Parathyroid adenoma (tissue), 2 donors: Measurements from ENCODE around the gene CSTB.

Experiments used
- H2AFZ ChIP-seq: fragments of 300-600 bp; sonication (generic); one replicate; pipeline ENCODE4 v1.7.0; 2017; ENCODE audit warnings: antibody characterized with exemption, mild to moderate bottlenecking
- H3K27ac ChIP-seq: fragments of 300-600 bp; sonication (generic); one replicate; pipeline ENCODE4 v1.7.0; 2017
- H3K27me3 ChIP-seq: fragments of 300-600 bp; sonication (generic); one replicate; pipeline ENCODE4 v1.7.0; 2017; ENCODE audit warnings: low read length; ENCODE audit not compliant: control insufficient read depth, insufficient read depth
- H3K36me3 ChIP-seq: fragments of 300-600 bp; sonication (generic); one replicate; pipeline ENCODE4 v1.7.0; 2017; ENCODE audit warnings: low read length; ENCODE audit not compliant: control insufficient read depth, insufficient read depth
- H3K4me1 ChIP-seq: fragments of 300-600 bp; sonication (generic); one replicate; pipeline ENCODE4 v1.7.0; 2017; ENCODE audit warnings: control low read depth
- H3K4me2 ChIP-seq: fragments of 300-600 bp; sonication (generic); one replicate; pipeline ENCODE4 v1.7.0; 2017; ENCODE audit warnings: low read length
- H3K4me3 ChIP-seq: fragments of 300-600 bp; sonication (generic); one replicate; pipeline ENCODE4 v1.7.0; 2017; ENCODE audit warnings: low read depth, low read length
- H3K79me2 ChIP-seq: fragments of 300-600 bp; sonication (generic); one replicate; pipeline ENCODE4 v1.7.0; 2017; ENCODE audit warnings: control low read depth
- H3K9ac ChIP-seq: fragments of 300-600 bp; sonication (generic); one replicate; pipeline ENCODE4 v1.7.0; 2017; ENCODE audit warnings: mild to moderate bottlenecking
- H3K9me3 ChIP-seq: fragments of 300-600 bp; sonication (generic); one replicate; pipeline ENCODE4 v1.7.0; 2017; ENCODE audit warnings: low read length; ENCODE audit not compliant: control insufficient read depth
- TF ChIP-seq, protein P1 (sequence below): fragments of 300-600 bp; sonication (generic); IDR thresholded peaks from one replicate; pipeline ENCODE4 v1.7.0; 2017; ENCODE audit warnings: antibody characterized with exemption, mild to moderate bottlenecking
- donor health status: primary hyperparathyroidism.

The CSTB gene

DNA sequence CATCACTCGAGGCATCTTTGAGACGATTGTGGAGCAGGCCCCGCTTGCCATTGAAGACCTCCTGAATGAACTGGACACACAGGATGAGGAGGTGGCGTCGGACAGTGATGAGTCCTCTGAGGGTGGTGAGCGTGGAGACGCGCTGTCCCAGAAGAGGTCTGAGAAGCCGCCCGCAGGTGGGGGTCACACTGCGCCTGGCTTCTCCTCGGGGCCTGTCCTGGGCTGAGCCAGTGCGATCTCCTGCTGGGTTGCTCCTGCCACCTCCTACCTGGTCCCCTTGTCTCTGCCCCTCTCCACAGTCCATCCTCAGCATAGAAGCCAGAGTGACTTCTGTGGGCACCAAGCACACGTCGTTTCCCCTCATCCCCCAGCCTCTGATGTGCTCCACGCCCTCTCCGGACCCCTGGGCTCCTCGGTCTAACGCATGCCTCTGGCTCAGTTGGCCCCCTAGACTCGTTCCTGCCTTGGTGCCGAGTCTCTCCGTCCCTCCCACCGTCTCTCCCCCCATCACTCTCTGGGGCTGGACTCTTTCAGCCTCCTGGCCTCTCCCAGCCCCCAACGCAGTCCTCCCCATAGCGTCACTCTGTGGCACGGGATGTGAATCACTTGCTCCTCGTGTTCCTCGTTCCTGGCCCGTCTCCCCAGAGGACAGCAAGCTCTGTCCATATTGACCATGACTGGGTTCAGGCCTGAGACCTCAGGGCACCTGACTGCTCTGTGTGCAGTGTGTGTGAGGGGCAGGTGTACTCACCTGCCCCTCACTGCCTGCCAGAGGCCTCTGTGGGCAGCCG, 22.0 kb upstream of the CSTB start:
- Histone ChIP-seq H3K9ac (no peak overlapping the region), H3K79me2 (no peaks in the 10 kb centered on the region), H3K9me3 (no peaks in the 10 kb centered on the region), H3K27ac (no peak overlapping the region), H3K4me3 (no peak overlapping the region), H3K4me2 (no peak overlapping the region), H3K4me1 (no peaks in the 10 kb centered on the region), H3K27me3 (no peaks in the 10 kb centered on the region), H2AFZ (no peak overlapping the region), H3K36me3 (no peaks in the 10 kb centered on the region)
- TF ChIP-seq, protein P1, sequence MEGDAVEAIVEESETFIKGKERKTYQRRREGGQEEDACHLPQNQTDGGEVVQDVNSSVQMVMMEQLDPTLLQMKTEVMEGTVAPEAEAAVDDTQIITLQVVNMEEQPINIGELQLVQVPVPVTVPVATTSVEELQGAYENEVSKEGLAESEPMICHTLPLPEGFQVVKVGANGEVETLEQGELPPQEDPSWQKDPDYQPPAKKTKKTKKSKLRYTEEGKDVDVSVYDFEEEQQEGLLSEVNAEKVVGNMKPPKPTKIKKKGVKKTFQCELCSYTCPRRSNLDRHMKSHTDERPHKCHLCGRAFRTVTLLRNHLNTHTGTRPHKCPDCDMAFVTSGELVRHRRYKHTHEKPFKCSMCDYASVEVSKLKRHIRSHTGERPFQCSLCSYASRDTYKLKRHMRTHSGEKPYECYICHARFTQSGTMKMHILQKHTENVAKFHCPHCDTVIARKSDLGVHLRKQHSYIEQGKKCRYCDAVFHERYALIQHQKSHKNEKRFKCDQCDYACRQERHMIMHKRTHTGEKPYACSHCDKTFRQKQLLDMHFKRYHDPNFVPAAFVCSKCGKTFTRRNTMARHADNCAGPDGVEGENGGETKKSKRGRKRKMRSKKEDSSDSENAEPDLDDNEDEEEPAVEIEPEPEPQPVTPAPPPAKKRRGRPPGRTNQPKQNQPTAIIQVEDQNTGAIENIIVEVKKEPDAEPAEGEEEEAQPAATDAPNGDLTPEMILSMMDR = no peak

DNA sequence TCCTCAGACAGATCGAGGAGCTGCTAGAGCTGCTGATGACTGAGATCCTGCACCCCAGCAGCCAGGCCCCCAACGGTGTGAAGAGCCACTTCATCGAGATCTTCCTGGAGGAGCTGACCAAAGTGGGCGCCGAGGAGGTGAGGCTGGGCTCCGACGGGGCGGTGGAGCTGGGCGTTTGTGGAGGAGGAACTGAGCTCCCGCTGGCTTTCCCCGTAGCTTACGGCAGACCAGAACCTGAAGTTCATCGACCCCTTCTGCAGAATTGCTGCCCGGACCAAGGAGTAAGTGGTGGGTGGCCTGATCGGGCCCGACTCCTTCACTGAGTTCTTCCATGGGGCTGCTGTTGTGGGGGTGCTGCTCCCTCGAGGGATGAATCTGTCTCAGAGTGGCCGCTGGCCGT, 21.3 kb upstream of the CSTB start:
- no peaks in the 10 kb centered on the region for H3K79me2 ChIP-seq
- no peak overlapping the region for H3K4me2 ChIP-seq
- H3K9me3 ChIP-seq = no peaks in the 10 kb centered on the region
- H3K9ac ChIP-seq = no peak overlapping the region
- H2AFZ ChIP-seq = no peak overlapping the region
- TF ChIP-seq, protein P1 = no peak
- no peaks in the 10 kb centered on the region for H3K36me3 ChIP-seq
- H3K4me3 ChIP-seq = no peak overlapping the region
- no peaks in the 10 kb centered on the region for H3K4me1 ChIP-seq
- H3K27ac ChIP-seq = no peak overlapping the region
- H3K27me3 ChIP-seq = no peaks in the 10 kb centered on the region

DNA sequence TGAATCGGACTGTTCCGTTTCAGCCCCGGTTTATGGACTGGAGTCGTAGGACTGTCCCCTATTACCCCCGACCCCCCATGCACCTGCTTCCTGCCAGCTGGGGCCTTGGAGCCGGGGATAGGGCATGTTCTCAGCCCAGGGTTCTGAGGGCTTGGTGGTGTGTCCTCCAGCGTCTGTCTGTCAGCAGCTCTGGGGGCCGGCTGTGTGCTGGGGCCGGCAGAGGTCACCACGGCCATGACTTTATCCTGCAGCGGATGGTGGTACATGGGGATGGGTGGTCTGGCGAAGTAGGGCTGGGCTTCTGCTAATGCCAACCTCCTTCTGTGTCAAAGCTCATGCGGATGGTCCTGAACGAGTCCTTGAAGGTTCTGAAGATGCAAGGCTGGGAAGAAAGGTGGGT, 18.7 kb upstream of the CSTB start:
- Histone ChIP-seq H3K9me3 (no peaks in the 10 kb centered on the region), H3K27ac (no peak overlapping the region), H3K79me2 (no peaks in the 10 kb centered on the region), H3K4me3 (no peak overlapping the region), H3K9ac (no peak overlapping the region), H3K27me3 (no peaks in the 10 kb centered on the region), H3K36me3 (no peaks in the 10 kb centered on the region), H3K4me1 (no peaks in the 10 kb centered on the region), H3K4me2 (no peak overlapping the region), H2AFZ (no peak overlapping the region)
- TF ChIP-seq, protein P1 = no peak

DNA sequence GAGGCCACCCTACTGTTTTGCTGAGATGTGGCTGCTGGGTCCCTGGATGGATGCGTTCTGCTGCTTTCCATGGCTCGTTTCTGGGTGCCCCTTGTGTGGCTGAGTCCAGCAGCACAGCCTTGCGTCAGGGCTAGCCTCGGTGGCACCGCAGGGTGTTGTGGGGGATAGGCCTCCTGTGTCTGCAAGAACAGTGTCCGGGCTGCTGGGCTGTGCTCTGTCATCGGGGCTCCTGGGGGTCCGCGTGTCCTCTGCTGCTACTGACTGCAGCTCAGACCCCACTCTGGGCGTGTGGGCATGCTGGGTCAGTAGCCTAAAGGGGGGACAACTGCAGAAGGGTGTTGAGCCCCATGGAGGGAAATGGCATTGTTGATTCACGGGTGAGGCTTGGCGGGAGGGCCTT, 18.2 kb upstream of the CSTB start:
- Histone ChIP-seq H3K79me2 (no peaks in the 10 kb centered on the region), H3K27me3 (no peaks in the 10 kb centered on the region), H3K9me3 (no peaks in the 10 kb centered on the region), H3K4me2 (no peak overlapping the region), H2AFZ (no peak overlapping the region), H3K27ac (no peak overlapping the region), H3K9ac (no peak overlapping the region), H3K36me3 (no peaks in the 10 kb centered on the region), H3K4me3 (no peak overlapping the region), H3K4me1 (no peaks in the 10 kb centered on the region)
- TF ChIP-seq, protein P1 = no peak

DNA sequence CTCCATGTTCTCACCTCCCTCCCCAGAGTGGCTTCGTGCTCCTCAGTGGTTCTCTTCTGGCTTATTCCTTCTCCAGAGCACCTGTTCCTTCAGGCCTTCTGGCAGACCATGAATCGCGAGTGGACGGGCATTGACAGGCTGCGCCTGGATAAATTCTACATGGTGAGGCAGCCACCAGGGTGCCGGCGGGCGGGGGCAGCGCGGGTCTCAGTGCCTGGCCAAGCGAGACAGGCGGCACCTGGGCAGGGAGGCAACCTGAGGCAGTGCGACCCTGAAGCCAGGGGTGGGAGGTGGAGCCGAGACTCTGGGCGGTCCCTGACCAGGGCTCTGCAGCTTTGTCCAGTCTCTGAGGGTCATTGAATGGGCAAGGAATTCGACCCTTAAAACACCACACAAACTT, 17.1 kb upstream of the CSTB start:
- Histone ChIP-seq H3K4me3 (no peak overlapping the region), H3K27ac (no peak overlapping the region), H3K36me3 (no peaks in the 10 kb centered on the region), H3K9me3 (no peaks in the 10 kb centered on the region), H3K4me1 (no peaks in the 10 kb centered on the region), H3K79me2 (no peaks in the 10 kb centered on the region), H2AFZ (no peak overlapping the region), H3K9ac (no peak overlapping the region), H3K27me3 (no peaks in the 10 kb centered on the region), H3K4me2 (no peak overlapping the region)
- TF ChIP-seq, protein P1 = no peak
